IPS-NIHi7 (cell line): Measurements from ENCODE around the gene ABHD1.
"Not testable (repeated sequence)": the region's sequence is repeated elsewhere in the genome, so short reads cannot be mapped to it uniquely, and the experiment has no call there.

Source experiments
- DNase-seq: peaks from one replicate; pipeline ENCODE4 v3.0.0; 2012; ENCODE audit warnings: mixed read lengths; ENCODE audit errors: extremely low spot score

Gene ABHD1

GRCh38 chr2:27109083-27109482 is 14.5 kb upstream of the ABHD1 start:
- DNase-seq: no peak

DNA sequence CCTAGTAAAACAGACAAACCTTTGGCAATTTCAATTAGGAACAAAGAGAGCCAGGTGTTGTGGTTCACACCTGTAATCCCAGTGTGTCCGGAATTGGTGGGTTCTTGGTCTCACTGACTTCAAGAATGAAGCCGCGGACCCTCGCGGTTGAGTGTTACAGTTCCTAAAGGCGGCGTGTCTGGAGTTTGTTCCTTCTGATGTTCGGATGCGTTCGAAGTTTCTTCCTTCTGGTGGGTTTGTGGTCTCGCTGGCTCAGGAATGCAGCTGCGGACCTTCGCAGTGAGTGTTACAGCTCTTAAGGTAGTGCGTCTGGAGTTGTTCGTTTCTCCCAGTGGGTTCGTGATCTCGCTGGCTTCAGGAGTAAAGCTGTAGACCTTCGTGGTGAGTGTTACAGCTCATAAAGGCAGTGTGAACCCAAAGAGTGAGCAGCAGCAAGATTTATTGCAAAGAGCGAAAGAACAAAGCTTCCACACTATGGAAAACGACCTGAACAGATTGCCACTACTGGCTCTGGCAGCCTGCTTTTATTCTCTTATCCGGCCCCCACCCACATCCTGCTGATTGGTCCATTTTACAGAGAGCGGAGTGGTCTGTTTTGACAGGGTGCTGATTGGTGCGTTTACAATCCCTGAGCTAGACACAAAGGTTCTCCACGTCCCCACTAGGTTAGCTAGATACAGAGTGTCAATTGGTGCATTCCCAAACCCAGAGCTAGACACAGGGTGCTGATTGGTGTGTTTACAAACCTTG is 12.8 kb upstream of the ABHD1 start:
- not testable (repeated sequence) for DNase-seq

DNA sequence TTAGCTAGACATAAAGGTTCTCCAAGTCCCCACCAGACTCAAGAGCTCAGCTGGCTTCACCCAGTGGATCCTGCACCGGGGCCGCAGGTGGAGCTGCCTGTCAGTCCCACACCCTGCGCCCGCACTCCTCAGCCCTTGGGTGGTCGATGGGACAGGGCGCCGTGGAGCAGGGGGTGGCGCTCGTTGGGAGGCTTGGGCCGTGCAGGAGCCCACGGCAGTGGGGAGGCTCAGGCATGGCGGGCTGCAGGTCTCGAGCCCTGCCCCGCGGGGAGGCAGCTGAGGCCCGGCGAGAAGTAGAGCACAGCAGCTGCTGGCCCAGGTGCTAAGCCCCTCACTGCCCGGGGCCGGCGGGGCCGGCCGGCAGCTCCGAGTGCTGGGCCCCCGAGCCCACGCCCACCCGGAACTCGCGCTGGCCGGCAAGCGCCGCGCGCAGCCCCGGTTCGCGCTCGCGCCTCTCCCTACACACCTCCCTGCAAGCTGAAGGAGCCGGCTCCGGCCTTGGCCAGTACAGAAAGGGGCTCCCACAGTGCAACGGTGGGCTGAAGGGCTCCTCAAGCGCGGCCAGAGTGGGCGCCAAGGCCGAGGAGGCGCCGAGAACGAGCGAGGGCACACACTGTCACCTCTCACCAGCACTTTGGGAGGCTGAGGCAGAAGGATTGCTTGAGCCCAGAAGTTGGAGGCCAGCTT is 12.1 kb upstream of the ABHD1 start:
- not testable (repeated sequence) for DNase-seq

DNA sequence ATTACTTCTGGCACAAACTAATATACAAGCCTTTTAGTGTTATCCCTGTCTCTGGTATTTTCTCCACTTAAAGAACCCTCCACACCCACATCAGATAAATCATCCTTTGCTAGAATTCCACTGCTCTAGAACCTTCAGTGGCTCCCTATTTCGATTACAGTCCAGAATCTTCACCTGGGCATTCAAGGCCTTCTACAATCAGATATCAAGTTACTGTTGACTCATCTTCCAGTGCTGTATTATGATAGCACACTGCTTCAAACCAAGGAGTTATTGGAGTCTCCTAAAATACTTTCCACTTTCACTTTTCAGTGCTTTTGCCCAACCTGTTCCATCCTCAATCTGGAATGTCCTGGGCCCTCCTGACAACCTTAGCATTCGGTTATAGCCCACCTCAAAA is 8.1 kb upstream of the ABHD1 start:
- DNase-seq: no peak

DNA sequence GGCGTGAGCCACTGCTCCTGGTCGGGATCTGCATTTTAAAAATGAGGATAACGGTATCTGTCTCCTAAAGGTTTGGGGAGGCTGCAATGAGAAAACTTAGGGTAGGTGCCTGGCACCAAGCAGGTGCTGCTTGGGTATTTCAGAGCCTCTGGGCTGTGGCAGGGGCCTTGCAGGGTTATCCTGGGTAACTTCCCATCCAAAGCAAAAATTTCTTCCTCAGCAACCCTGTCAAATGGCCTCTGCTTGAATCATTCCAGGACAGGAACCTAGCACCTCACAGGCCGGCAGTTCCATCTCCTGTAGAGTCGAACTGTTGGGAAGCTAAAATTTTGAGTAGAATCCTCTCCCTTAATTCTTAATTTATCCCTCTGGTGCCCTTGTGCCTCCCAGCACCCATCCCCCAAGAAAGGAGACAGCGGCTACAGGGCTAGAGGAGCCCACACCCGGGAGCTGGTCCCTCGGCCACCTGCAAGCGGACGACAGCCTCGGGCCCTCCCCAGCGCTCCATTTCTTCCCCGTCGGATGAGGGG is 5.6 kb upstream of the ABHD1 start:
- no peak for DNase-seq

- DNase-seq: peak; percentile 48
Measured at GRCh38 chr2:27118525-27119329, 4.9 kb upstream of the ABHD1 start, which contains the start of gene CGREF1. Gene CGREF1 (minus strand): TSS chr2:27119128. CDS start chr2:27104366, 14,762 bp downstream.

- DNase-seq: not testable (repeated sequence)
Measured at GRCh38 chr2:27119330-27119670, 4.3 kb upstream of the ABHD1 start.

- DNase-seq: no peak
Measured at GRCh38 chr2:27121906-27122305, 1.7 kb upstream of the ABHD1 start.

DNA sequence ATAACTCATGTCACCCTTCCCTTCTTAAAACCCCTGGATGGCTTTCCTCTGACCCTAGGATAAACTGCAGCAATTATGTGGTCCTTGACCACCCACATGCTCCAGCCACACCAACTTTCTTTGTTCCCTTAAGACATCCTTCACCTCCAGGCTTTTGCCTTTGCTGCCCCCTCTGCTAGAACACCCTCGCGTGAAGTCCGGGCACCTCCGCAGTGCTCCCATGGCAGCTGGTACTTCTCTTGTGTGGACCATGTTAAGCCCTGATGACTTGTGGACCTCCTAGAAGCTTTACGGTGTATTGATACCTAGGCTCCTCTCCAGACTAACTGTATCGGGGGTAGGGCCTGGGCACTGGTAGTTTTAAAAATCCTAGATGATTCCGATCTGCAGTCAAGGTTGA is 824 bp upstream of the ABHD1 start:
- DNase-seq: no peak

DNA sequence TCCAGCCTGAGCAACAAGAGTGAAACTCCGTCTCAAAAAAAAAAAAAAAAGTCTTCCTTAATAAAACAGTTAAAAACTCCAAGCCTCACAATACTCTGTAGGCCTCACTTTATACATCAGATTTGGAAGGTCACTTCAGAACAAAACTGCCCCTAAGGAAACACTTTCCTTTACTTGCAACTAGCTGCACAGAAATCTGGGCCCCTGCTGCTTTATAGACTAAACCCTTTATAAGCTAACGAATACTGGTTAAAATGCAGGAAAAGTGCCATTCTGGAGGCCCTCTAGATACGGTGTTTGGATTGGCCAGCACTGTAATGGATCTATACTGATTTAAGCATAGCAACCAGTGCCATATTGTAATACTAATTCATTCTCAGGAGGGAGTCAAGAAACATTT is 1.5 kb downstream of the ABHD1 start:
- DNase-seq: no peak

GRCh38 chr2:27126252-27126710 is 2.7 kb downstream of the ABHD1 start:
- no peak for DNase-seq

GRCh38 chr2:27127883-27128667 is 4.5 kb downstream of the ABHD1 start:
- DNase-seq: no peak

DNA sequence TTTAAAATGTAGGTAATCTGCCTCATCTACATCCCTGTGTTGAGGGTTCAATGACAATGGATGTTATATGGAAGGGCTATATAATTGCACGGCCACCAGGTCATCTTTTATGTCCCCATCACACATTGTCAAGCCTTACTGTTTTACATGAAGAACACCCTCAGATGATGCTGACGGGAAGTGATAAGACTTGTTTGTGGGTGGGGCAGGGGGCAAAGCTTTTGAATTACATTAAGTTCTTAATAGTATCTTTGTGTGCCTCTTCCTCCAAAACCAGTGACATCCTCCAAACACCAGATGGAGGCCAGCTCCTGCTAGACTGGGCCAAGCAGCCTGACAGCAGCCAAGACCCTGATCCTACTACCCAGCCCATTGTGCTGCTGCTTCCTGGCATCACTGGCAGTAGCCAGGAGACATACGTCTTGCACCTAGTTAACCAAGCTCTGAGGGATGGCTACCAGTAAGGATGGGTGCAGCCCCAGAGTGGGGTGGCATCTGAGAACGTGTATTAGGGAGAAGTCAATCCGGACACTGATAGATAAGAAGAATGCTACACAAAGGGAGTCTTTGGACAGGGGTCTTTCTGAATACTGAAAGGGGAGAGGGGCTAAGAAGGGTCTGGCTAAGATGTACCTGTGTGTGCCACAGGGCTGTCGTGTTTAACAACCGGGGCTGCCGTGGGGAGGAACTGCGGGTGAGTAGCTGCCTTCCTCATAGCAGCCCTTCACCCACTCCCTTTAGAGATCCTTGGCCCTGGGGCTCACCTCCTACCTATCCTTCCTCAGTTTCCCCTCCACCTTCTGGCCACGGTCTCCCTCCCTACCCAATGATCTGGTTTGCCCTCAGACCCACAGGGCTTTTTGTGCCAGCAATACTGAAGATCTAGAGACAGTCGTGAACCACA is 5.3 kb downstream of the ABHD1 start:
- no peak for DNase-seq

DNA sequence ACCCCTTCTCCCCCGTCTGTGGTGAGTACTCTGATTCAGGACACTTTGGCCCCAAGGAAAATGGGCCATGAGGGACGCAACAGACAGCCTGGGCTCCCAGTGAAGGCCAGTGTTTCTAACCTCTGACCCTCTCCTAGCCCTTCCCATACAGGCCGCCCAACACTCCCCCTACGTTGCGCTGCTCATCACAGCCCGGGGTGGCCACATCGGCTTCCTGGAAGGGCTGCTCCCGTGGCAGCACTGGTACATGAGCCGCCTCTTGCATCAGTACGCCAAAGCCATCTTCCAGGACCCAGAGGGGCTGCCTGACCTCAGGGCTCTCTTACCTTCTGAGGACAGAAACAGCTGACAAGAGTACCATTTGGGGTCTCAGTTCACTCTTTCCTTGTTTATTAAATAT is 6.8 kb downstream of the ABHD1 start:
- DNase-seq: no peak

DNA sequence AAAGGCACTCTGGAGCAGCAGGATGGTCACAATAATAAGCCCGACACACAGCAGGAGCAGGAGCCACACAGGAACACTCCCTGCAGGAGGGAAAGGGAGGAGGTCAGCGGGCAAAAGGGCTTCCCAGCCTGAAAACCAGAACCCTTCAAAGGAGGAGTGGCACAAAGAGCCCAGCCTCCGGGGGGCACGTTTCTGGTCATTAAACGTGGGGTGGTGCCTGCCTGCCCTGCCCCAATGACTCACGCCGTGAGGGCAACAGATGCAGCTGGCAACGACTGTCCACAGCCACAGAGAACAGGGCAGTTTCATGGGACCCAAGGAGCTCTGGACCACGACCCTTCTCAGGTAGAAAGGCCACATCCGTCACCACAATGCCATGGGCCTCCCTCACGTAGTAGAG is 7.8 kb downstream of the ABHD1 start:
- no peak for DNase-seq

- no peak for DNase-seq
Measured at GRCh38 chr2:27133195-27133875, 9.7 kb downstream of the ABHD1 start.

DNA sequence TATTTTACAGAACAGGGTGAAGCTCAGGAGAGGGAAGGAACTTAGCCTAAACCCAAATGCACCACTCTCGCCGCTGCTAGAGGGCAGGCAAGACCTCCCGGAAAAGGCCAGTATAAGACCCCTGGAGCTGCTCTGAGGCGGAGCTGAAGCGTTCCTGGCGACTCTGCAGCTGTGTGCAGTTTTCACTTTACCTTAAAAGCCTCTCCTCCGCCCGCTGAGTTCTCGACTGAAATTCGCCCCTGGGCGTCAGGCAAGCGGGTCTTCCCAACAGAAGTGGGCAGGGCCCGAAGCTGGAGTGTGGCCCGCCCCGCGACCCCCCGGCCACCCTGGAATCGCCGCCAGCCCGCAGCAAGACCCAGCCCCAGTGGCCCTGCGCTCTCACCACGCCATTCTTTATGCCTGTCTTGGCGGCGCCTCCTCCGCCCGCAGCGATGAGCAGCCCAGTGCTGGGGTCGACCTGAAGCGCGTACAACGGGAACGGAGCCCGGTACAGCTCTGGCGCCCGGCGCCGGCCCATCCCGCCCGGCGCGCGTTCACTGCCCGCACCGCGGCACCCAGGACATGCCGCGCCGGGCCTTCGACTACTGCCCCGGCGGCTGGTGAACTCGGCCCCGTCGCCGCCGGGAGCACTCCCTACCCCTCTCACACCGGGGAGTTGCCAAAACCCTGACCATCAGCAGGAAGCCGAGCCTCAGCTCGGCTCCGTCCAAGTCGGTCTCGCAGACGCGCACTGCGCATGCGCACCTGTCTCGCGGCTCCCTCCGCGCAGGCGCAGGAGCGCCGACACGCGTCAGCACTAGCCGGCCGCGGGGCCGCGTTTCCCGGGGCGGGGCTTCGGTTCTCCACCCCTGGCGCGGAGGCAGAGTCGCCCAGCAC is 10.5 kb downstream of the ABHD1 start, which contains the start of gene PREB:
Gene PREB (minus strand): TSS at position 732 of the 876 bp plus-strand sequence. CDS start 215 bp downstream, at position 517.
- peak; percentile 100 for DNase-seq

GRCh38 chr2:27134781-27135477 is 11.3 kb downstream of the ABHD1 start:
- no peak for DNase-seq
